Thymus (tissue), 11 donors: ENCODE measurements around the gene CALHM3. TPM values are rescaled to one million over a fixed set of nuclear protein-coding genes. Genes with fewer than 3 reads are reported as not detected.
"Not testable (repeated sequence)": the region's sequence is repeated elsewhere in the genome, so short reads cannot be mapped to it uniquely, and the experiment has no call there.

Source experiments
- DNase-seq, 9 donors: peaks; one replicate each; pipeline ENCODE4 v3.0.0-alpha.2; 2013; ENCODE audit warnings: low spot score in 9 of 9, low read depth in 6 of 9, missing footprints in 1 of 9
- H3K27ac ChIP-seq, 2 donors: one replicate each; pipeline ENCODE4 v1.5.1; 2013; ENCODE audit warnings: control low read depth in 1 of 2, low read depth in 1 of 2, low read length in 1 of 2, mild to moderate bottlenecking in 1 of 2, moderate library complexity in 1 of 2
- H3K27me3 ChIP-seq, 2 donors: one replicate each; pipeline ENCODE4 v1.5.1; 2013; ENCODE audit warnings: low read length in 1 of 2; ENCODE audit not compliant: control insufficient read depth in 2 of 2, insufficient read depth in 1 of 2
- H3K36me3 ChIP-seq, 2 donors: one replicate each; pipeline ENCODE4 v1.5.1; 2013; ENCODE audit warnings: low read length in 1 of 2, mild to moderate bottlenecking in 1 of 2, moderate library complexity in 1 of 2; ENCODE audit not compliant: control insufficient read depth in 2 of 2, insufficient read depth in 2 of 2
- H3K4me1 ChIP-seq, 2 donors: one replicate each; pipeline ENCODE4 v1.5.1; 2013; ENCODE audit warnings: low read length in 2 of 2; ENCODE audit not compliant: control insufficient read depth in 2 of 2, insufficient read depth in 2 of 2
- H3K4me3 ChIP-seq, 2 donors: one replicate each; pipeline ENCODE4 v1.5.1; 2013; ENCODE audit warnings: low read length in 2 of 2, control low read depth in 1 of 2, mild to moderate bottlenecking in 1 of 2
- H3K9me3 ChIP-seq, 2 donors: one replicate each; pipeline ENCODE4 v1.5.1; 2013; ENCODE audit warnings: low read length in 1 of 2, mild to moderate bottlenecking in 1 of 2; ENCODE audit not compliant: control insufficient read depth in 2 of 2, insufficient read depth in 1 of 2
- WGBS: extraction: QIAGEN DNeasy Blood & Tissue Kit; methylation state at CpG from one replicate; pipeline ENCODE4 v1.1.7; 2013; 5-methylcytosine and 5-hydroxymethylcytosine counted together
- polyA plus RNA-seq: library from polyadenylated mRNA; stranded (reverse); fragments of 200-250 nt; gene quantifications from one replicate; pipeline ENCODE4 v1.2.3, GENCODE V29; 2013
- total RNA-seq: library from RNA; stranded (reverse); fragments of 120-200 nt; gene quantifications from one replicate; pipeline ENCODE4 v1.2.4, GENCODE V29; 2013
- donor health status: healthy.

CALHM3 gene
- total and polyA plus RNA-seq, 2 donors = 0.09 to 0.32 TPM

- DNase-seq = no peak
- no peak overlapping the region for H3K4me3 ChIP-seq
- no peak overlapping the region for H3K27ac ChIP-seq
- WGBS = 97% methylated on average over 3 of the region's 3 CpGs
- peaks cover 25 to 72% of the 10 kb centered on the region in 2 donors for H3K27me3 ChIP-seq
- H3K4me1 ChIP-seq = peaks cover 5 to 20% of the 10 kb centered on the region in 2 donors
- H3K36me3 ChIP-seq = no peaks in the 10 kb centered on the region
- H3K9me3 ChIP-seq = no peaks in the 10 kb centered on the region
Measured at GRCh38 chr10:103495321-103495720, 16.3 kb upstream of the CALHM3 start.

GRCh38 chr10:103493916-103494877, 15.2 kb upstream of the CALHM3 start:
- no peaks in the 10 kb centered on the region for H3K9me3 ChIP-seq
- 2% methylated on average over 92 of the region's 92 CpGs for WGBS
- peak in 1 of 9 donors; percentile 24 for DNase-seq
- peak overlapping the region in 1 of 2 donors; percentile 53 for H3K4me3 ChIP-seq
- H3K27me3 ChIP-seq = peaks cover 25 to 66% of the 10 kb centered on the region in 2 donors
- no peak overlapping the region for H3K27ac ChIP-seq
- peaks cover 5 to 20% of the 10 kb centered on the region in 2 donors for H3K4me1 ChIP-seq
- H3K36me3 ChIP-seq = no peaks in the 10 kb centered on the region

- peak within 1 kb of the TSS; percentile 20 to 53 for H3K4me3 ChIP-seq
- no peaks in the 10 kb centered on the region for H3K9me3 ChIP-seq
- 5% methylated on average over 65 of the region's 65 CpGs for WGBS
- no peak within 1 kb of the TSS for H3K27ac ChIP-seq
- H3K27me3 ChIP-seq = peaks cover 25 to 66% of the 10 kb centered on the region in 2 donors
- no peaks in the 10 kb centered on the region for H3K36me3 ChIP-seq
- peaks cover 5 to 20% of the 10 kb centered on the region in 2 donors for H3K4me1 ChIP-seq
- peak in 3 of 9 donors; percentile 41 to 72 (median 42) for DNase-seq
Measured at GRCh38 chr10:103493362-103493915, 14.4 kb upstream of the CALHM3 start, which contains the start of gene NEURL1. Gene NEURL1, plus strand, starts transcription at chr10:103493705. Its CDS starts 683 bp downstream, at chr10:103494388.

- Histone ChIP-seq H3K27ac (no peak overlapping the region), H3K27me3 (peaks cover 25 to 65% of the 10 kb centered on the region in 2 donors), H3K4me1 (peaks cover 5 to 20% of the 10 kb centered on the region in 2 donors), H3K9me3 (no peaks in the 10 kb centered on the region), H3K36me3 (no peaks in the 10 kb centered on the region), H3K4me3 (no peak overlapping the region)
- DNase-seq = no peak
- WGBS = 81% methylated on average over 5 of the region's 5 CpGs
Measured at GRCh38 chr10:103492655-103493261, 13.7 kb upstream of the CALHM3 start.

GRCh38 chr10:103491729-103492364, 12.8 kb upstream of the CALHM3 start:
- no peaks in the 10 kb centered on the region for H3K36me3 ChIP-seq
- no peak for DNase-seq
- H3K9me3 ChIP-seq = no peaks in the 10 kb centered on the region
- no peak overlapping the region for H3K27ac ChIP-seq
- WGBS = 95% methylated on average over 7 of the region's 7 CpGs
- H3K4me3 ChIP-seq = no peak overlapping the region
- H3K27me3 ChIP-seq = peaks cover 25 to 58% of the 10 kb centered on the region in 2 donors
- peaks cover 5 to 20% of the 10 kb centered on the region in 2 donors for H3K4me1 ChIP-seq

GRCh38 chr10:103490986-103491314, 11.9 kb upstream of the CALHM3 start:
- H3K27me3 ChIP-seq = peaks cover 25 to 49% of the 10 kb centered on the region in 2 donors
- no peak overlapping the region for H3K4me3 ChIP-seq
- 94% methylated on average over 1 of the region's 1 CpG for WGBS
- no peaks in the 10 kb centered on the region for H3K36me3 ChIP-seq
- peaks cover 5 to 20% of the 10 kb centered on the region in 2 donors for H3K4me1 ChIP-seq
- DNase-seq = no peak
- no peaks in the 10 kb centered on the region for H3K9me3 ChIP-seq
- H3K27ac ChIP-seq = no peak overlapping the region

- Histone ChIP-seq H3K36me3 (no peaks in the 10 kb centered on the region), H3K27ac (no peak overlapping the region), H3K4me3 (no peak overlapping the region), H3K4me1 (peaks cover 2 to 8% of the 10 kb centered on the region in 2 donors), H3K9me3 (no peaks in the 10 kb centered on the region), H3K27me3 (peaks cover 0 to 15% of the 10 kb centered on the region in 2 donors)
- WGBS = 98% methylated on average over 2 of the region's 2 CpGs
- no peak for DNase-seq
Measured at GRCh38 chr10:103487410-103487708, 8.3 kb upstream of the CALHM3 start.

GRCh38 chr10:103486635-103487409, 7.8 kb upstream of the CALHM3 start:
- WGBS = 94% methylated on average over 8 of the region's 8 CpGs
- H3K4me3 ChIP-seq, H3K27me3 ChIP-seq, H3K27ac ChIP-seq, H3K4me1 ChIP-seq, H3K9me3 ChIP-seq, DNase-seq, H3K36me3 ChIP-seq: not testable (repeated sequence)
